LNCAP (cell line): ENCODE results near the gene ASPSCR1.

Source experiments
- CTCF ChIP-seq: fragments of 450-650 bp; IDR thresholded peaks from 2 replicates; pipeline ENCODE4 v1.5.1; 2017; ENCODE audit warnings: mild to moderate bottlenecking

The ASPSCR1 gene

GRCh38 chr17:81961521-81962498 is 15.6 kb upstream of the ASPSCR1 start:
- TF ChIP-seq CTCF: no peak

GRCh38 chr17:81962499-81963441 is 14.7 kb upstream of the ASPSCR1 start:
- TF ChIP-seq CTCF: no peak

- TF ChIP-seq CTCF: no peak
Observed at GRCh38 chr17:81964081-81964849, 13.2 kb upstream of the ASPSCR1 start.

- TF ChIP-seq CTCF: no peak
Observed at GRCh38 chr17:81966343-81967243, 10.8 kb upstream of the ASPSCR1 start.

- TF ChIP-seq CTCF: no peak
Observed at GRCh38 chr17:81967244-81967532, 10.2 kb upstream of the ASPSCR1 start.

- no peak for TF ChIP-seq CTCF
Observed at GRCh38 chr17:81967533-81968395, 9.7 kb upstream of the ASPSCR1 start.
